Adipocyte (in vitro differentiated cells): ENCODE data around the gene DYNLT1.
A peak's percentile ranks its signal among the peaks of the same experiment; 100 is the strongest.
"Not testable (repeated sequence)": the region's sequence is repeated elsewhere in the genome, so short reads cannot be mapped to it uniquely, and the experiment has no call there.

Experiments
- DNase-seq: peaks from one replicate; pipeline ENCODE4 v3.0.0-alpha.2; 2015; ENCODE audit warnings: low read depth
- H3K27me3 ChIP-seq: replicated peaks from 2 replicates; pipeline ENCODE4 v1.7.0; 2013; ENCODE audit warnings: mild to moderate bottlenecking, low read length, moderate library complexity; ENCODE audit not compliant: control insufficient read depth, insufficient read depth
- H3K36me3 ChIP-seq: 2 replicates; pipeline ENCODE4 v1.7.0; 2013; ENCODE audit warnings: low read length, mild to moderate bottlenecking, moderate library complexity; ENCODE audit not compliant: control insufficient read depth, insufficient read depth, severe bottlenecking
- H3K4me1 ChIP-seq: 2 replicates; pipeline ENCODE4 v1.7.0; 2013; ENCODE audit warnings: mild to moderate bottlenecking, low read length, moderate library complexity; ENCODE audit not compliant: control insufficient read depth, insufficient read depth
- H3K4me3 ChIP-seq: 2 replicates; pipeline ENCODE4 v1.7.0; 2013; ENCODE audit warnings: mild to moderate bottlenecking, low read length, moderate library complexity
- H3K9ac ChIP-seq: 2 replicates; pipeline ENCODE4 v1.7.0; 2013; ENCODE audit warnings: mild to moderate bottlenecking, low read length, moderate library complexity
- H3K9me3 ChIP-seq: 2 replicates; pipeline ENCODE4 v1.7.0; 2013; ENCODE audit warnings: mild to moderate bottlenecking, low read length, moderate library complexity; ENCODE audit not compliant: control insufficient read depth

Gene DYNLT1

DNA sequence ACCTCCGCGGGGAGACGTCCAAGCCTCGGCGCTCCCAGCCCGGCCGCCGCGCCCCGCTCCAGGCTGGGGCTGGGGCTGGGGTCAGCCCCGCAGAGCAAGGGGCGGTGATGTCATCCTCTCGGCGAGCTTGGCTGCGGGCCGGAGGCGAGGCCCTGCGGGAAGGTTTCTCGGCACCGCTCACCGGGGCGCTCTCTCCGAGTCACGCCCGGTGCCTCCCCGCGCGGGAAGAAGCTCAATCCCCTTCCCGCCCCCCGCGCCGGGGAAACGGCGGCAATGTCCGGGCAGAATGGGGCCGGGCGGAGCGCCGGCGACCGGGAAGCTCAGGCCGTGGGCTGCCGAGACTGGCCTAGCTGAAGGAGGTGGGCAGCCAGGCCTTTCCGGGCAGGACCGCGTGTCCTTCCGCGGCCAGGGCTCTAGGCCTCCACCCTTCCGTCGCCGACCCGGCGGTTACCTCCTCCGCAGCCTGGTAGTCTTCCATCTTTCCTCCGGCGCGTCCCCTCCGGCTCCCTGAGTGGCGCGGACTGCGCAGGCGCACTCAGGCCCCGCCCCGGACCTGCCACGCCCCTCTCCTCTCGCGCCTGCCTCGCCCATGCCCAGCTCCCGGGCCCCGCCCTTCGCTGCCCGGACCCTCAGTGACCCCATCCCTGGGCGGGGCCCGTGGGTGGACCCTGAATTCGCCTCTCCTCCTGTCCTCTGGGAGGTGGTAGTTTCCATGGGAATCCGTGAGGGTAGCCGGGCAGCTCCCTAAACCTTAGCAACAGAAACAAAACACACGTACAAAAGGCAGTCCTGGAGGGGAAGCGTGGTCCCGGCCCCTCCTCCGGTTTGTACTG lies at the start of gene DYNLT1:
Gene DYNLT1, minus strand, starts transcription at position 513 of the 833 bp plus-strand sequence. Its CDS starts 35 bp downstream, at position 478.
- Histone ChIP-seq H3K4me3 (peak within 1 kb of the TSS; percentile 94), H3K9ac (peak within 1 kb of the TSS; percentile 96), H3K27me3 (no peaks in the 10 kb centered on the region), H3K4me1 (peaks cover 38% of the 10 kb centered on the region), H3K9me3 (no peaks in the 10 kb centered on the region), H3K36me3 (peaks cover 14% of the 10 kb centered on the region)
- peak; percentile 96 for DNase-seq

DNA sequence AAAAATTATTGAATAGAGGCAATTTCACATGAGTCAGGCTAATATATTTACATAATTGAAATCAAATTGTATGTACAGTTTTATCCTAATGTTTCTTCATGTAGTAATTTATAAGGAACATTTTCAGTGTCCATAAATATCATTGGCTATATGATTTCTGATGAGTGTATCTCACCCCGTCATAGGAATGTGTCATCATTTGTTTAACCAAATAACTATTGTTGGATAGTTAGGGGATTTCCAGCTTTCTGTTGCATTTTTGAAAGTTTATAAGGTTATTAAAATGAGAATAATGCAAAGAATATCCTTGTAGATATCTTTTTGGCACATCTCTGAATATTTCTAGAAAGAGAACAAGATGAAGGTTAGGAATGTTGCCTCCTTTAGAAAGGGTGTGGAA lies 44.3 kb upstream of the DYNLT1 start:
- no peaks in the 10 kb centered on the region for H3K36me3 ChIP-seq
- DNase-seq: no peak
- no peak overlapping the region for H3K4me3 ChIP-seq
- no peak overlapping the region for H3K9ac ChIP-seq
- no peaks in the 10 kb centered on the region for H3K27me3 ChIP-seq
- no peaks in the 10 kb centered on the region for H3K9me3 ChIP-seq
- H3K4me1 ChIP-seq: peaks cover 17% of the 10 kb centered on the region

- Histone ChIP-seq H3K4me3 (no peak overlapping the region), H3K27me3 (no peaks in the 10 kb centered on the region), H3K9me3 (no peaks in the 10 kb centered on the region), H3K36me3 (no peaks in the 10 kb centered on the region), H3K9ac (no peak overlapping the region), H3K4me1 (peaks cover 23% of the 10 kb centered on the region)
- DNase-seq: no peak
Observed at GRCh38 chr6:158687506-158687905, 43.0 kb upstream of the DYNLT1 start.

DNA sequence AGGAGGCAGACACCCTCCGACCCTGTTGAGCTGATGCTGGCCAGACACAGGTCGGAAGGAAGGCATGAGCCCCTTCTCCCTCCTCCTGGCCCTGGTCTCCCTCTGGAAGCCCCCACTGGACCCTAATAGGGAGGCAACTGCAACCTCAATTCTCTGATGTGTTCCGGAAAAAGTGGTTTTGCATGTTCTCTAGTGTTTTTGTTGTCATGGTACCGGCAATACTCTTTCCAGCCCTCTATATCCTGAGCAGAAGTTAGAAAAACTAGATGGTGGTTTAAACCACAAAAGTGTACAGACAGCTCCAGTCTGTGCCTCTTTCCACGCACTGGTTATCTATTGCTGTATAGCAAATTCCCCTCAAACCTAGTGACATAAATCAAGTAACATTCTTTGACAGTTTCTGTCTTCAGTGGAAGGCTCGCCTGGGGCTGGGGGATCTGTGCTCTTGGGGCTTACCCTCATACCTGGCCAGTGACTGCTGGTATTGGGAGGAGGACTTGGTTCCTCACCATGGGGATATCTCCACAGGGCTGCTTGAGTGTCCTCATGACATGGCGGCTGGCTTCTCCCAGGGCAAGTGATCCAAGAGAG lies 42.3 kb upstream of the DYNLT1 start:
- no peak overlapping the region for H3K4me3 ChIP-seq
- H3K9me3 ChIP-seq: no peaks in the 10 kb centered on the region
- peaks cover 23% of the 10 kb centered on the region for H3K4me1 ChIP-seq
- no peaks in the 10 kb centered on the region for H3K27me3 ChIP-seq
- DNase-seq: no peak
- no peak overlapping the region for H3K9ac ChIP-seq
- H3K36me3 ChIP-seq: no peaks in the 10 kb centered on the region

- Histone ChIP-seq H3K9ac (no peak overlapping the region), H3K4me3 (no peak overlapping the region), H3K9me3 (no peaks in the 10 kb centered on the region), H3K27me3 (no peaks in the 10 kb centered on the region), H3K36me3 (no peaks in the 10 kb centered on the region), H3K4me1 (peaks cover 23% of the 10 kb centered on the region)
- no peak for DNase-seq
Observed at GRCh38 chr6:158686311-158686710, 41.8 kb upstream of the DYNLT1 start.

GRCh38 chr6:158684745-158685324 lies 40.3 kb upstream of the DYNLT1 start:
- no peaks in the 10 kb centered on the region for H3K9me3 ChIP-seq
- peak overlapping the region; percentile 62 for H3K9ac ChIP-seq
- peaks cover 23% of the 10 kb centered on the region for H3K4me1 ChIP-seq
- no peaks in the 10 kb centered on the region for H3K36me3 ChIP-seq
- no peaks in the 10 kb centered on the region for H3K27me3 ChIP-seq
- H3K4me3 ChIP-seq: peak overlapping the region; percentile 15
- DNase-seq: no peak

DNA sequence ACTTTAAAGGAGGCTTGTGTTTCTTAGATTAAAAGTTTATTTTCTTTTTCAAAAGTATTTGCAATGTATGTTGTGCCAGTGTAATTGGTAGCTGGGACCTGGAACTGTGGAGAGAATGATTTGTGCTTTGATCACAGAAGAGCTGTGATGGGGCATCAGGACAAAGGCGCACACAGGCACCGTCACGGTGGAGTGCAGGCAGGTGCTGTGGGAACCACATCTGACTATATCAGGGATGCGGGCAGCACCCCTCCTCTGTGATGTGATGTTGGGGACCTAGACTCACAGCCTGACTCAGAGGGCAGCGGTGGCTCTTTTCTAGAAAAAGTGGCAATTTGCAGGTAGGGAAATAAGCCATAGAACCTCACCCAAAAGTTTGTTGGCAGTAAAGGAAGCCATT lies 39.8 kb upstream of the DYNLT1 start:
- H3K4me3 ChIP-seq: no peak overlapping the region
- H3K9me3 ChIP-seq: no peaks in the 10 kb centered on the region
- DNase-seq: no peak
- H3K9ac ChIP-seq: peak overlapping the region; percentile 15
- H3K4me1 ChIP-seq: peaks cover 23% of the 10 kb centered on the region
- H3K36me3 ChIP-seq: no peaks in the 10 kb centered on the region
- no peaks in the 10 kb centered on the region for H3K27me3 ChIP-seq

DNA sequence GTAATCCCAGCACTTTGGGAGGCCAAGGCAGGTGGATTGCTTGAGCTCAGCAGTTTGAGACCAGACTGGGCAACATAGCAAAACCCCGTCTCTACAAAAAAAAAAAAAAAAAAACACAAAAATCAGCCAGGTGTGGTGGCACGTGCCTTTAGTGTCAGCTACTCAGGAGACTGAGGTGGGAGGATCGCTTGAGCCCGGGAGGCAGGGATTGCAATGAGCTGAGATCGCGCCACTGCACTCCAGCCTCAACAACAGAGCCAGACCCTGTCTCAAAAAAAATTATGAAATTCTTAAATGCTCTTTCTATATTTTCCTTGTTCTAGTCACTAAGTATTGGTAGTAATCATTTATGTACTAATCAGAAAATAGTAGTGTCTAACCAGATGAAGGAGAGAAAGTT lies 35.9 kb upstream of the DYNLT1 start:
- Histone ChIP-seq H3K27me3 (no peaks in the 10 kb centered on the region), H3K9me3 (no peaks in the 10 kb centered on the region)
- DNase-seq: no peak

GRCh38 chr6:158680015-158680414 lies 35.5 kb upstream of the DYNLT1 start:
- Histone ChIP-seq H3K9ac (no peak overlapping the region), H3K4me1 (peaks cover 28% of the 10 kb centered on the region), H3K36me3 (no peaks in the 10 kb centered on the region), H3K27me3 (no peaks in the 10 kb centered on the region), H3K4me3 (no peak overlapping the region), H3K9me3 (no peaks in the 10 kb centered on the region)
- no peak for DNase-seq

More for the DNA sequence above, 35.9 kb upstream of the DYNLT1 start:
- peaks cover 30% of the 10 kb centered on the region for H3K4me1 ChIP-seq
- no peaks in the 10 kb centered on the region for H3K36me3 ChIP-seq
- no peak overlapping the region for H3K9ac ChIP-seq
- no peak overlapping the region for H3K4me3 ChIP-seq

DNA sequence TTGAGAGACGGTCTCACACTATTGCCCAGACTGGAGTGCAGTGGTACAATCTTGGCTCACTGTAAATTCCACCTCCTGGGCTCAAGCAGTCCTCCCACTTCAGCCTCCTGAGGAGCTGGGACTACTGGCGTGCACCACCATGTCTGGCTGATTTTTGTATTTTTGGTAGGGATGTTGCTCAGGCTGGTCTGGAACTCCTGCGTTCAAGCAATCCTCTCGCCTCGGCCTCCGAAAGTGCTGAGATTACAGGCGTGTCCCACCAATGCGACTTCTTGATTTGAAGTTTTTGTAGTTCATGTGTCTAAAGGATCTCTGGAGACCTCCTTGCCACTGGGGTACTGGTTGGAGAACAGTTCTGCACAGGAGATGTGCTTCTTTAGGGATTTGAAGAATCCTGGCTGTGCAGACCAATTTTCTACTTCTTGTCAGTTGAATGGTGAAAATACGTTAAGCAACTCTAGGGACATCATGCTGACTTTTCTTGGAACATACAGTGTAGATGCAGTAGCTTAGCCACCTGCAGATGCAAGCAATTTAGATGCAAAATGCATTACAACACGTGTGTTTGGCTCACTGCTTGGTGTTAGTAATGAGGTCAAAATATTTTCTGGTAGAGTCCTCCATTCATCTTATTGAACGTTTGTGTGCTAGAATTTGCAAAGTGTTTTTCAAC lies 33.5 kb upstream of the DYNLT1 start:
- H3K9me3 ChIP-seq: no peaks in the 10 kb centered on the region
- DNase-seq: no peak
- no peaks in the 10 kb centered on the region for H3K36me3 ChIP-seq
- H3K9ac ChIP-seq: no peak overlapping the region
- no peak overlapping the region for H3K4me3 ChIP-seq
- H3K27me3 ChIP-seq: no peaks in the 10 kb centered on the region
- H3K4me1 ChIP-seq: peaks cover 10% of the 10 kb centered on the region

GRCh38 chr6:158677094-158677493 lies 32.6 kb upstream of the DYNLT1 start:
- H3K4me3 ChIP-seq, H3K36me3 ChIP-seq, H3K9ac ChIP-seq, H3K9me3 ChIP-seq, H3K27me3 ChIP-seq, DNase-seq: not testable (repeated sequence)
- peaks cover 10% of the 10 kb centered on the region for H3K4me1 ChIP-seq
